ENCODE measurements around the gene EARS2. TPM values are rescaled to one million over a fixed set of nuclear protein-coding genes. Genes with fewer than 3 reads are reported as not detected.

Gene EARS2
- polyA plus RNA-seq, 1 donor (not counting 4 experiments of a cell fraction or from before 2014, with no cell fraction given) = 32.7 TPM

DNA sequence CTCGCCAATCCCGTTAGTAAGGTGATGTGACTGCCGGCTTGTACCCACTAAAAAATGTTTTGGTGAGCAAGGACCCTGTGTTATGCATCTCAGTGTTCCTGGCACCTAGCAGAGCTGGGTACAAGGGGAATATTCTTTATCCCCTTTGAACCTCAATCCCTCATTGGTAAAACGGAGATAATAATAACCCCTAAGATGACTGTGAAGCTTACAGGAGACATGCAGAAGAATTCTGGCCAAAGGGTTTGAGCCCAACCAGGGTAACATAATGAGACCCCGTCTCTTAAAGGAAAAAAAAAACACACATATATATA, 47.8 kb downstream of the EARS2 start:
- DNase-seq (ENCODE audit: low read depth, low spot score) (no peak), FAIRE-seq (no peak)
- Histone ChIP-seq H3K4me2 (ENCODE audit: control insufficient read depth, extremely low read depth, insufficient read depth, low read depth, low read length) (peak overlapping the region; percentile 98), H3K4me3 (ENCODE audit: control insufficient read depth in 2 of 3, extremely low read depth in 1 of 3, insufficient read depth in 2 of 3, low read depth in 1 of 3, low read length in 3 of 3) (peak overlapping the region; percentile 49 to 77 (median 74)), H3K79me2 (ENCODE audit: control insufficient read depth, insufficient read depth, low read length) (peaks cover 36% of the 10 kb centered on the region), H3K9ac (ENCODE audit: control insufficient read depth, extremely low read depth, insufficient read depth, low read length) (peak overlapping the region; percentile 78), H3K27me3 (ENCODE audit: control insufficient read depth, extremely low read depth, insufficient read depth, low read length) (no peaks in the 10 kb centered on the region), H3K9me3 (ENCODE audit: control insufficient read depth, low read depth, low read length) (no peaks in the 10 kb centered on the region), H3K27ac (ENCODE audit: control insufficient read depth, insufficient read depth, low read length) (peak overlapping the region; percentile 62), H4K20me1 (ENCODE audit: control insufficient read depth, extremely low read depth, insufficient read depth, low read length) (peaks cover 15% of the 10 kb centered on the region), H3K4me1 (ENCODE audit: control insufficient read depth, extremely low read depth, insufficient read depth, low read length) (peaks cover 10% of the 10 kb centered on the region), H3K9me1 (ENCODE audit: control insufficient read depth, extremely low read depth, insufficient read depth, low read length) (no peaks in the 10 kb centered on the region), H2AFZ (ENCODE audit: control insufficient read depth, low read length) (no peak overlapping the region), H3K36me3 (ENCODE audit: control insufficient read depth in 2 of 2, extremely low read depth in 1 of 2, insufficient read depth in 2 of 2, low read length in 2 of 2) (peaks cover 0 to 1% of the 10 kb centered on the region in 2 experiments)
- TF ChIP-seq, protein P1, sequence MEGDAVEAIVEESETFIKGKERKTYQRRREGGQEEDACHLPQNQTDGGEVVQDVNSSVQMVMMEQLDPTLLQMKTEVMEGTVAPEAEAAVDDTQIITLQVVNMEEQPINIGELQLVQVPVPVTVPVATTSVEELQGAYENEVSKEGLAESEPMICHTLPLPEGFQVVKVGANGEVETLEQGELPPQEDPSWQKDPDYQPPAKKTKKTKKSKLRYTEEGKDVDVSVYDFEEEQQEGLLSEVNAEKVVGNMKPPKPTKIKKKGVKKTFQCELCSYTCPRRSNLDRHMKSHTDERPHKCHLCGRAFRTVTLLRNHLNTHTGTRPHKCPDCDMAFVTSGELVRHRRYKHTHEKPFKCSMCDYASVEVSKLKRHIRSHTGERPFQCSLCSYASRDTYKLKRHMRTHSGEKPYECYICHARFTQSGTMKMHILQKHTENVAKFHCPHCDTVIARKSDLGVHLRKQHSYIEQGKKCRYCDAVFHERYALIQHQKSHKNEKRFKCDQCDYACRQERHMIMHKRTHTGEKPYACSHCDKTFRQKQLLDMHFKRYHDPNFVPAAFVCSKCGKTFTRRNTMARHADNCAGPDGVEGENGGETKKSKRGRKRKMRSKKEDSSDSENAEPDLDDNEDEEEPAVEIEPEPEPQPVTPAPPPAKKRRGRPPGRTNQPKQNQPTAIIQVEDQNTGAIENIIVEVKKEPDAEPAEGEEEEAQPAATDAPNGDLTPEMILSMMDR (optimal IDR thresholded peaks at IDR 0.05 in 1 of 3, IDR thresholded peaks at IDR 0.05 in 1 of 3, conservative IDR thresholded peaks at IDR 0.05 in 1 of 3; ENCODE audit: extremely low read depth in 1 of 3, insufficient read depth in 2 of 3, low read length in 3 of 3) = no peak
- TF ChIP-seq EZH2 (IDR thresholded peaks at IDR 0.05; ENCODE audit: low read length) = no peak
- dilution Hi-C loops (cut with MboI; ENCODE audit: extremely low pct_ligation_motif_present, low sequenced_read_pairs) = no loop called here

DNA sequence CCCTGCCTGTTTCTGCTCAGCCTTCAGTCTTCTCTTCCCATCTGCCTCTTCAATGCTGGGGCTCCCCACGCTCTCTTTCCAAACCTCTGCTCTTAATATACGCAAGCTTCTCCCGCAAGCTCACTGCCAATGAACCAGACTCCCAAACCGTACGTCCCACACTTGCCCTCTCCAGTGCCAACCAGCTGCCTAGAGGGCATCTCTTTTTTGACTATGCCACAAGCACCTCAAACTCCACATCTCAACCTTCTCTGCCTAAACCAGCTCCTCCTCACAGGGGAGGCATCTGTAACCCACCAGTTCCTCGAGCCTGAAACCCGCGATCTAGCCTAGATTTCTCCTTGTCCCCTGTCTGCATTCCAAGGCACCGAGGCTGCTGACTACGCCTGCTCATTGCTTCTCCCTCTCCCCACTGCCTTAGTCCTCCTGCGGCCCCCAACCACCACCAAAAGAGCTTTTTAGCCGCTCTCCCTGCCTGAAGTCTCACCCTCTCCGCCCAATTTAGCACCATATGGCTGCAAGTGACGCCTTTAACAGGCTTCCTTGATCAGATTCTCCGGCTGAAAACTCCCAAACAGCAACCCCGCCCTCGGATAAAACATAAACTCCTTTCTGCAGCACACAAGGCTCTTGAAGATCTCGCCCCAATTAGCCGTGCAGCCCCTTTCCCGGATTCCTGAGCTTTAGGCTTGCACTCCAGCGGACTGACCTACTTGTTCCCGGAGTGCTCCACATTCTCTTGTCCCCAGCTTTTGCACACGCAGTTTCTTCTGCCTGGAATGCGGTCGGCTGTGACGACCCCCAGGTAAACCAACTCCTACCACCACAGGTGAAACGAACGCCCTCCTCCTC, 48.3 kb downstream of the EARS2 start:
- dilution Hi-C loops (cut with MboI; ENCODE audit: extremely low pct_ligation_motif_present, low sequenced_read_pairs) = no loop called here
- Histone ChIP-seq H3K27me3 (ENCODE audit: control insufficient read depth, extremely low read depth, insufficient read depth, low read length) (no peaks in the 10 kb centered on the region), H3K36me3 (ENCODE audit: control insufficient read depth in 2 of 2, extremely low read depth in 1 of 2, insufficient read depth in 2 of 2, low read length in 2 of 2) (peaks cover 0 to 1% of the 10 kb centered on the region in 2 experiments), H3K4me1 (ENCODE audit: control insufficient read depth, extremely low read depth, insufficient read depth, low read length) (peaks cover 16% of the 10 kb centered on the region), H3K9ac (ENCODE audit: control insufficient read depth, extremely low read depth, insufficient read depth, low read length) (peak overlapping the region; percentile 78), H3K9me3 (ENCODE audit: control insufficient read depth, low read depth, low read length) (no peaks in the 10 kb centered on the region), H3K27ac (ENCODE audit: control insufficient read depth, insufficient read depth, low read length) (peak overlapping the region; percentile 17), H3K4me2 (ENCODE audit: control insufficient read depth, extremely low read depth, insufficient read depth, low read depth, low read length) (peak overlapping the region; percentile 98), H2AFZ (ENCODE audit: control insufficient read depth, low read length) (no peak overlapping the region), H3K4me3 (ENCODE audit: control insufficient read depth in 2 of 3, extremely low read depth in 1 of 3, insufficient read depth in 2 of 3, low read depth in 1 of 3, low read length in 3 of 3) (peak overlapping the region; percentile 49 to 77 (median 74)), H4K20me1 (ENCODE audit: control insufficient read depth, extremely low read depth, insufficient read depth, low read length) (peaks cover 19% of the 10 kb centered on the region), H3K9me1 (ENCODE audit: control insufficient read depth, extremely low read depth, insufficient read depth, low read length) (no peaks in the 10 kb centered on the region), H3K79me2 (ENCODE audit: control insufficient read depth, insufficient read depth, low read length) (peaks cover 36% of the 10 kb centered on the region)
- no peak for TF ChIP-seq EZH2 (IDR thresholded peaks at IDR 0.05; ENCODE audit: low read length)
- TF ChIP-seq, protein P1 (optimal IDR thresholded peaks at IDR 0.05 in 1 of 3, IDR thresholded peaks at IDR 0.05 in 1 of 3, conservative IDR thresholded peaks at IDR 0.05 in 1 of 3; ENCODE audit: extremely low read depth in 1 of 3, insufficient read depth in 2 of 3, low read length in 3 of 3) = no peak
- DNase-seq (ENCODE audit: low read depth, low spot score) (no peak), FAIRE-seq (no peak)
